Measurements from ENCODE around the gene EFCAB8.
"Not testable (repeated sequence)": the region's sequence is repeated elsewhere in the genome, so short reads cannot be mapped to it uniquely, and the experiment has no call there.

Gene EFCAB8

GRCh38 chr20:32943490-32944052 is 84.8 kb downstream of the EFCAB8 start:
- no peak overlapping the region for H3K4me3 ChIP-seq (ENCODE audit: low read depth, low read length)

- H3K4me3 ChIP-seq (ENCODE audit: low read depth, low read length) = no peak overlapping the region
These were observed 87.0 kb downstream of the EFCAB8 start for GRCh38 chr20:32945710-32946221.

- no peak overlapping the region for H3K4me3 ChIP-seq (ENCODE audit: low read depth, low read length)
These were observed 87.9 kb downstream of the EFCAB8 start for GRCh38 chr20:32946629-32947028.

GRCh38 chr20:32950539-32950938 is 91.8 kb downstream of the EFCAB8 start:
- H3K4me3 ChIP-seq (ENCODE audit: low read depth, low read length) = not testable (repeated sequence)

- H3K4me3 ChIP-seq (ENCODE audit: low read depth, low read length) = no peak overlapping the region
These were observed 98.7 kb downstream of the EFCAB8 start for GRCh38 chr20:32957459-32957858.

GRCh38 chr20:32958574-32958973 is 99.9 kb downstream of the EFCAB8 start:
- H3K4me3 ChIP-seq (ENCODE audit: low read depth, low read length) = no peak overlapping the region

- H3K4me3 ChIP-seq (ENCODE audit: low read depth, low read length) = no peak overlapping the region
These were observed 100.9 kb downstream of the EFCAB8 start for GRCh38 chr20:32959351-32960221.

GRCh38 chr20:32960222-32960518 is 101.4 kb downstream of the EFCAB8 start:
- H3K4me3 ChIP-seq (ENCODE audit: low read depth, low read length) = no peak overlapping the region

GRCh38 chr20:32960849-32961731 is 102.4 kb downstream of the EFCAB8 start:
- no peak overlapping the region for H3K4me3 ChIP-seq (ENCODE audit: low read depth, low read length)

- H3K4me3 ChIP-seq (ENCODE audit: low read depth, low read length) = no peak overlapping the region
These were observed 103.3 kb downstream of the EFCAB8 start for GRCh38 chr20:32962053-32962452.

GRCh38 chr20:32962646-32963045 is 103.9 kb downstream of the EFCAB8 start:
- not testable (repeated sequence) for H3K4me3 ChIP-seq (ENCODE audit: low read depth, low read length)

GRCh38 chr20:32963176-32963575 is 104.5 kb downstream of the EFCAB8 start:
- no peak overlapping the region for H3K4me3 ChIP-seq (ENCODE audit: low read depth, low read length)

- H3K4me3 ChIP-seq (ENCODE audit: low read depth, low read length) = no peak overlapping the region
These were observed 105.9 kb downstream of the EFCAB8 start for GRCh38 chr20:32964575-32964974.

GRCh38 chr20:32965115-32965514 is 106.4 kb downstream of the EFCAB8 start:
- no peak overlapping the region for H3K4me3 ChIP-seq (ENCODE audit: low read depth, low read length)

GRCh38 chr20:32965581-32966373 is 107.1 kb downstream of the EFCAB8 start:
- no peak overlapping the region for H3K4me3 ChIP-seq (ENCODE audit: low read depth, low read length)

GRCh38 chr20:32966382-32966781 is 107.7 kb downstream of the EFCAB8 start:
- no peak overlapping the region for H3K4me3 ChIP-seq (ENCODE audit: low read depth, low read length)

GRCh38 chr20:32966881-32967781 is 108.4 kb downstream of the EFCAB8 start:
- H3K4me3 ChIP-seq (ENCODE audit: low read depth, low read length) = no peak overlapping the region

GRCh38 chr20:32967961-32968457 is 109.3 kb downstream of the EFCAB8 start:
- no peak overlapping the region for H3K4me3 ChIP-seq (ENCODE audit: low read depth, low read length)

GRCh38 chr20:32968478-32969241 is 109.9 kb downstream of the EFCAB8 start:
- H3K4me3 ChIP-seq (ENCODE audit: low read depth, low read length) = no peak overlapping the region

All from iPS-11a (cell line).